SK-N-MC (cell line): Measurements from ENCODE around the gene MACF1.

Experiments
- EZH2 ChIP-seq: fragments of 200-600 bp; sonication (generic); IDR thresholded peaks from one replicate; pipeline ENCODE4 v1.6.1; 2017; ENCODE audit warnings: antibody characterized with exemption
- FOXP2 ChIP-seq: optimal IDR thresholded peaks from 2 replicates; pipeline ENCODE3; 2011; ENCODE audit warnings: mild to moderate bottlenecking, moderate library complexity; ENCODE audit not compliant: insufficient read depth; ENCODE audit errors: extremely low read length, control extremely low read depth
- POLR2AphosphoS5 ChIP-seq: IDR thresholded peaks from 2 replicates; pipeline ENCODE4 v1.6.1; 2012; ENCODE audit warnings: mild to moderate bottlenecking, low read depth, low read length, borderline replicate concordance

DNA sequence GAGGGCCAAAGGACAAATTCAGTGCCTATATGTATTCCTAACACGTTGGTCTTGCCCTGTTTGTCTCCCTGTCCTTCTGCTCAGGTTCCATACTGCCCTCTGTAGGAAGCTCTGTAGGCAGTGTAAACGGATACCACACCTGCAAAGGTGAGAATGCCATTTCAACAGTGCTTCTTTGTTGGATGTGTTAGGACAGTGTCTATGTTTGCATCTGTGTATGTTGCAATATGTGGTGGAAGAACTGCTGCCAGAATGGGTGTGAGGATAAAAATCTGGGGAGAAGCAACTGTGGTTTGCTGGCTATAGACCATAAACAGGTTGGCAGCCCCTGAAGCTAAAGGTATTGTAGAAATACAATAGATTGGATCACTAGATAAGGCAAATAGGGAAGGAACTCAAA, 173.9 kb downstream of the MACF1 start:
- TF ChIP-seq POLR2AphosphoS5 (no peak), EZH2 (no peak), FOXP2 (no peak)
